Osteoblast (primary cell): ENCODE results near the gene PHLPP1. TPM values are rescaled to one million over a fixed set of nuclear protein-coding genes. Genes with fewer than 3 reads are reported as not detected.

Source experiments
- DNase-seq: peaks from one replicate; pipeline ENCODE4 v3.0.0; 2011; ENCODE audit warnings: low spot score, mixed read lengths; ENCODE audit not compliant: insufficient read length; ENCODE audit errors: missing footprints
- H2AFZ ChIP-seq: 2 replicates; pipeline ENCODE4 v1.6.0; 2011; ENCODE audit warnings: mild to moderate bottlenecking, low read length
- H3K27ac ChIP-seq: 2 replicates; pipeline ENCODE4 v1.5.1; 2011; ENCODE audit warnings: mild to moderate bottlenecking, low read depth, low read length, moderate library complexity
- H3K27me3 ChIP-seq: 2 replicates; pipeline ENCODE4 v1.6.0; 2012; ENCODE audit warnings: mild to moderate bottlenecking, control low read depth, inconsistent platforms, low read length, moderate library complexity; ENCODE audit not compliant: insufficient read depth
- H3K36me3 ChIP-seq: 2 replicates; pipeline ENCODE4 v1.5.1; 2011; ENCODE audit warnings: mild to moderate bottlenecking, low read length, control low read depth, moderate library complexity; ENCODE audit not compliant: insufficient read depth
- H3K4me1 ChIP-seq: 2 replicates; pipeline ENCODE4 v1.5.1; 2011; ENCODE audit warnings: mild to moderate bottlenecking, low read length, control low read depth, moderate library complexity; ENCODE audit not compliant: insufficient read depth
- H3K4me2 ChIP-seq: 2 replicates; pipeline ENCODE4 v1.6.0; 2011; ENCODE audit warnings: mild to moderate bottlenecking, low read length; ENCODE audit not compliant: insufficient read depth
- H3K4me3 ChIP-seq: fragments of 200-600 bp; sonication (generic); 3 replicates; pipeline ENCODE4 v1.5.1; 2012; ENCODE audit warnings: mild to moderate bottlenecking, low read length, inconsistent platforms; ENCODE audit not compliant: insufficient read depth
- H3K79me2 ChIP-seq: 2 replicates; pipeline ENCODE4 v1.6.0; 2012; ENCODE audit warnings: mild to moderate bottlenecking, low read length, control low read depth, inconsistent platforms; ENCODE audit not compliant: insufficient read depth
- H3K9me3 ChIP-seq: 2 replicates; pipeline ENCODE4 v1.5.1; 2011; ENCODE audit warnings: low read depth, low read length, control low read depth
- H4K20me1 ChIP-seq: 2 replicates; pipeline ENCODE4 v1.6.0; 2012; ENCODE audit warnings: mild to moderate bottlenecking, low read length, control low read depth; ENCODE audit not compliant: insufficient read depth
- total RNA-seq: library from RNA; depleted of rRNA; stranded (reverse); fragments of >200 nt; gene quantifications from 2 replicates; pipeline ENCODE4 v1.2.3, GENCODE V29; 2012
- TF ChIP-seq, protein P1 (sequence below): IDR thresholded peaks from 2 replicates; pipeline ENCODE4 v1.5.1; 2011; ENCODE audit warnings: mild to moderate bottlenecking, low read depth, low read length, moderate library complexity; ENCODE audit errors: extremely low read depth

PHLPP1 gene
- total RNA-seq, 1 donor = 6.9 TPM

DNA sequence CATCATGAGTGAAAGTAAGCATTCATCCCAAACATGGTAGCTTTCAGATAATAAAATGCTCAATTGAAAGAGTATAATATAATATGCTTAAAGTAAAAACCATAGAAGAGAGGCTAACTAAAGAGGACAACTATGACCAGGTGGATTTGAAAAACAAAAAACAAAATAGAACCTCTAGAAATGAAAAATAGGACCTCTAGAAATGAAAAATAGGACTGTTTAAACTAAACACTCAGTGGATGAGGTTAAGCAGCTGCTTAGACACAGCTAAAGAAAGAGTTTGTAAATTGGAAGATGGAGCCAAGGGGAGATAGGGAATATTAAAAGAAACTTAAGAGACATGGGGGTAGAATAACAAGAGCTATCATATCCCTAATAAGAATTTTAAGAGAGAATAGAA lies 302.6 kb downstream of the PHLPP1 start:
- Histone ChIP-seq H3K4me3 (no peak overlapping the region), H3K27me3 (peaks cover 9% of the 10 kb centered on the region), H2AFZ (no peak overlapping the region), H3K27ac (no peak overlapping the region), H3K36me3 (no peaks in the 10 kb centered on the region), H4K20me1 (no peaks in the 10 kb centered on the region), H3K79me2 (no peaks in the 10 kb centered on the region), H3K4me2 (no peak overlapping the region), H3K4me1 (no peaks in the 10 kb centered on the region), H3K9me3 (no peaks in the 10 kb centered on the region)
- TF ChIP-seq, protein P1, sequence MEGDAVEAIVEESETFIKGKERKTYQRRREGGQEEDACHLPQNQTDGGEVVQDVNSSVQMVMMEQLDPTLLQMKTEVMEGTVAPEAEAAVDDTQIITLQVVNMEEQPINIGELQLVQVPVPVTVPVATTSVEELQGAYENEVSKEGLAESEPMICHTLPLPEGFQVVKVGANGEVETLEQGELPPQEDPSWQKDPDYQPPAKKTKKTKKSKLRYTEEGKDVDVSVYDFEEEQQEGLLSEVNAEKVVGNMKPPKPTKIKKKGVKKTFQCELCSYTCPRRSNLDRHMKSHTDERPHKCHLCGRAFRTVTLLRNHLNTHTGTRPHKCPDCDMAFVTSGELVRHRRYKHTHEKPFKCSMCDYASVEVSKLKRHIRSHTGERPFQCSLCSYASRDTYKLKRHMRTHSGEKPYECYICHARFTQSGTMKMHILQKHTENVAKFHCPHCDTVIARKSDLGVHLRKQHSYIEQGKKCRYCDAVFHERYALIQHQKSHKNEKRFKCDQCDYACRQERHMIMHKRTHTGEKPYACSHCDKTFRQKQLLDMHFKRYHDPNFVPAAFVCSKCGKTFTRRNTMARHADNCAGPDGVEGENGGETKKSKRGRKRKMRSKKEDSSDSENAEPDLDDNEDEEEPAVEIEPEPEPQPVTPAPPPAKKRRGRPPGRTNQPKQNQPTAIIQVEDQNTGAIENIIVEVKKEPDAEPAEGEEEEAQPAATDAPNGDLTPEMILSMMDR = no peak
- no peak for DNase-seq

- H3K4me3 ChIP-seq = no peak overlapping the region
- peaks cover 5% of the 10 kb centered on the region for H3K27me3 ChIP-seq
- no peaks in the 10 kb centered on the region for H3K4me1 ChIP-seq
- H4K20me1 ChIP-seq = no peaks in the 10 kb centered on the region
- no peak overlapping the region for H2AFZ ChIP-seq
- no peak overlapping the region for H3K27ac ChIP-seq
- no peaks in the 10 kb centered on the region for H3K79me2 ChIP-seq
- TF ChIP-seq, protein P1 = peak; percentile 20
- H3K36me3 ChIP-seq = no peaks in the 10 kb centered on the region
- H3K9me3 ChIP-seq = no peaks in the 10 kb centered on the region
- no peak overlapping the region for H3K4me2 ChIP-seq
- peak; percentile 38 for DNase-seq
Measured at GRCh38 chr18:63022429-63023022, 307.2 kb downstream of the PHLPP1 start.

DNA sequence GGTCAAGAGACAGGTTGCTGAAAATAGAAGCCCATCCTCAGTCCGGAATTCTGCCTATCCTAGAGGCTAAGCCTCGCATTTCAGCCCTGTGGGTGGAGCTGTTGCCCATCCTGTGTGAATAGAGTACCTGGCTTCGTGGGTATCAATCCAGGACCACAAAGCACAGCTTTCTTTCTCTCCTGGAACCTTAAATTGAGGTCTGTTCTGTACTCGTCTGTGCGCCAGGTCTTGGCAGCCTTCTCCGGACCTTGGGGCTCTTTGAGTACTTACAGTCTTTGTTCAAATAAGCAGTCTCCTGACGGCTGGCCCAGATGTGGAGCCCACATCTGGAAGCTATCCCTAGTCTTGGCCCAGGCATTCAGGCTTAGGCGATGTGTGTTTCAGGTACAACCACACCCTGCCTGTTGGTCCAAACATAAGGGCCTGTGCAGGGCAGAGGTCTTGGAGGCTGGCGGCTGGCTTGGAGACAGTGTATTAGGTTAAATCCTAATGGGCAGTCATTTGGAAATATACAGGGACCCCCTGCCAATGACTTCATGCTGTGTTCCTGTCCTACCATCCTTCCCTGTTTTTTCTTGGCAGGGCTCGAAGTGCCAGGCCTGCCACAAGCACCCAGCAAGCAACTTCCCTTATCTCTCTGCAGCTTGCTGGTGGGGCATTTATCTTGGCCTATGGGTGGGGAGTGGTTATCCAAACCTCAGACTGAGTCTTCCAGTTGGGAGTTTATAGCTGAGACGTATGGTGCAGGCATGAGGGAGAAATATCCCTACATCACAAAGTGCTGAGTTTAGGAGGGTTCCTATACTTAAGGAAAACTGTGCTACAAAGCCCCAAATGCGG lies 310.1 kb downstream of the PHLPP1 start:
- H4K20me1 ChIP-seq = no peaks in the 10 kb centered on the region
- no peak overlapping the region for H3K4me3 ChIP-seq
- DNase-seq = no peak
- no peaks in the 10 kb centered on the region for H3K4me1 ChIP-seq
- H3K36me3 ChIP-seq = no peaks in the 10 kb centered on the region
- H3K27ac ChIP-seq = no peak overlapping the region
- H3K4me2 ChIP-seq = no peak overlapping the region
- no peak overlapping the region for H2AFZ ChIP-seq
- no peaks in the 10 kb centered on the region for H3K79me2 ChIP-seq
- TF ChIP-seq, protein P1 = peak; percentile 27
- H3K27me3 ChIP-seq = peaks cover 7% of the 10 kb centered on the region
- H3K9me3 ChIP-seq = no peaks in the 10 kb centered on the region

- Histone ChIP-seq H3K9me3 (no peaks in the 10 kb centered on the region), H3K4me3 (no peak overlapping the region), H3K79me2 (no peaks in the 10 kb centered on the region), H3K4me2 (no peak overlapping the region), H2AFZ (no peak overlapping the region), H4K20me1 (no peaks in the 10 kb centered on the region), H3K4me1 (no peaks in the 10 kb centered on the region), H3K36me3 (no peaks in the 10 kb centered on the region), H3K27me3 (peaks cover 7% of the 10 kb centered on the region), H3K27ac (no peak overlapping the region)
- DNase-seq = no peak
- TF ChIP-seq, protein P1 = no peak
Measured at GRCh38 chr18:63028380-63028779, 313.0 kb downstream of the PHLPP1 start.
